ENCODE measurements around the gene CDC42SE1.

CDC42SE1 gene

GRCh38 chr1:151024540-151025146 is 34.8 kb downstream of the CDC42SE1 start:
- TF ChIP-seq CTCF (conservative IDR thresholded peaks at IDR 0.05; ENCODE audit: low read depth, low read length): peak; percentile 99
- H2AFZ ChIP-seq (ENCODE audit: low read depth): no peak overlapping the region
- no peak overlapping the region for H3K9ac ChIP-seq
- no peaks in the 10 kb centered on the region for H3K36me3 ChIP-seq (ENCODE audit: insufficient read depth)
- no peaks in the 10 kb centered on the region for H4K20me1 ChIP-seq (ENCODE audit: insufficient read depth)
- H3K4me2 ChIP-seq: no peak overlapping the region
- H3K4me3 ChIP-seq (IDR thresholded peaks at IDR 0.05; ENCODE audit: insufficient read depth, low read depth, low read length): no peak overlapping the region
- H3K4me1 ChIP-seq (ENCODE audit: low read depth, poor library complexity, severe bottlenecking): no peaks in the 10 kb centered on the region
- H3K79me2 ChIP-seq (ENCODE audit: insufficient read depth, low read depth): no peaks in the 10 kb centered on the region
- H3K27ac ChIP-seq: no peak overlapping the region
- no peaks in the 10 kb centered on the region for H3K27me3 ChIP-seq (ENCODE audit: insufficient read depth, low read depth)

- Histone ChIP-seq H4K20me1 (ENCODE audit: insufficient read depth) (no peaks in the 10 kb centered on the region), H3K27ac (no peak overlapping the region), H3K36me3 (ENCODE audit: insufficient read depth) (no peaks in the 10 kb centered on the region), H3K79me2 (ENCODE audit: insufficient read depth, low read depth) (no peaks in the 10 kb centered on the region), H3K4me3 (IDR thresholded peaks at IDR 0.05; ENCODE audit: insufficient read depth, low read depth, low read length) (no peak overlapping the region), H3K4me1 (ENCODE audit: low read depth, poor library complexity, severe bottlenecking) (peaks cover 25% of the 10 kb centered on the region), H3K4me2 (no peak overlapping the region), H3K27me3 (ENCODE audit: insufficient read depth, low read depth) (no peaks in the 10 kb centered on the region), H2AFZ (ENCODE audit: low read depth) (no peak overlapping the region), H3K9ac (no peak overlapping the region)
- no peak for TF ChIP-seq CTCF (conservative IDR thresholded peaks at IDR 0.05; ENCODE audit: low read depth, low read length)
Observed at GRCh38 chr1:151013518-151013917, 45.9 kb downstream of the CDC42SE1 start.

- Histone ChIP-seq H3K4me2 (no peak overlapping the region), H3K79me2 (ENCODE audit: insufficient read depth, low read depth) (no peaks in the 10 kb centered on the region), H3K4me3 (IDR thresholded peaks at IDR 0.05; ENCODE audit: insufficient read depth, low read depth, low read length) (no peak overlapping the region), H4K20me1 (ENCODE audit: insufficient read depth) (no peaks in the 10 kb centered on the region), H3K27me3 (ENCODE audit: insufficient read depth, low read depth) (no peaks in the 10 kb centered on the region), H2AFZ (ENCODE audit: low read depth) (no peak overlapping the region), H3K36me3 (ENCODE audit: insufficient read depth) (no peaks in the 10 kb centered on the region), H3K27ac (no peak overlapping the region), H3K4me1 (ENCODE audit: low read depth, poor library complexity, severe bottlenecking) (peaks cover 27% of the 10 kb centered on the region), H3K9ac (no peak overlapping the region)
- no peak for TF ChIP-seq CTCF (conservative IDR thresholded peaks at IDR 0.05; ENCODE audit: low read depth, low read length)
Observed at GRCh38 chr1:151012684-151013471, 46.5 kb downstream of the CDC42SE1 start.

- Histone ChIP-seq H3K27ac (no peak overlapping the region), H3K4me3 (IDR thresholded peaks at IDR 0.05; ENCODE audit: insufficient read depth, low read depth, low read length) (no peak overlapping the region), H3K27me3 (ENCODE audit: insufficient read depth, low read depth) (no peaks in the 10 kb centered on the region), H3K36me3 (ENCODE audit: insufficient read depth) (no peaks in the 10 kb centered on the region), H4K20me1 (ENCODE audit: insufficient read depth) (no peaks in the 10 kb centered on the region), H3K4me2 (no peak overlapping the region), H2AFZ (ENCODE audit: low read depth) (no peak overlapping the region), H3K79me2 (ENCODE audit: insufficient read depth, low read depth) (no peaks in the 10 kb centered on the region), H3K4me1 (ENCODE audit: low read depth, poor library complexity, severe bottlenecking) (peaks cover 38% of the 10 kb centered on the region), H3K9ac (no peak overlapping the region)
- TF ChIP-seq CTCF (conservative IDR thresholded peaks at IDR 0.05; ENCODE audit: low read depth, low read length): no peak
Observed at GRCh38 chr1:151011154-151011850, 48.1 kb downstream of the CDC42SE1 start.
